Measurements from ENCODE around the gene CAMK1. TPM values are rescaled to one million over a fixed set of nuclear protein-coding genes. Genes with fewer than 3 reads are reported as not detected.
A peak's percentile ranks its signal among the peaks of the same experiment; 100 is the strongest.

The CAMK1 gene
- total and polyA plus RNA-seq, 9 of the 15 experiments (the other 6 are each of a cell fraction or from before 2014, with no cell fraction given): 0.23 to 10.7 (median 6.0) TPM

DNA sequence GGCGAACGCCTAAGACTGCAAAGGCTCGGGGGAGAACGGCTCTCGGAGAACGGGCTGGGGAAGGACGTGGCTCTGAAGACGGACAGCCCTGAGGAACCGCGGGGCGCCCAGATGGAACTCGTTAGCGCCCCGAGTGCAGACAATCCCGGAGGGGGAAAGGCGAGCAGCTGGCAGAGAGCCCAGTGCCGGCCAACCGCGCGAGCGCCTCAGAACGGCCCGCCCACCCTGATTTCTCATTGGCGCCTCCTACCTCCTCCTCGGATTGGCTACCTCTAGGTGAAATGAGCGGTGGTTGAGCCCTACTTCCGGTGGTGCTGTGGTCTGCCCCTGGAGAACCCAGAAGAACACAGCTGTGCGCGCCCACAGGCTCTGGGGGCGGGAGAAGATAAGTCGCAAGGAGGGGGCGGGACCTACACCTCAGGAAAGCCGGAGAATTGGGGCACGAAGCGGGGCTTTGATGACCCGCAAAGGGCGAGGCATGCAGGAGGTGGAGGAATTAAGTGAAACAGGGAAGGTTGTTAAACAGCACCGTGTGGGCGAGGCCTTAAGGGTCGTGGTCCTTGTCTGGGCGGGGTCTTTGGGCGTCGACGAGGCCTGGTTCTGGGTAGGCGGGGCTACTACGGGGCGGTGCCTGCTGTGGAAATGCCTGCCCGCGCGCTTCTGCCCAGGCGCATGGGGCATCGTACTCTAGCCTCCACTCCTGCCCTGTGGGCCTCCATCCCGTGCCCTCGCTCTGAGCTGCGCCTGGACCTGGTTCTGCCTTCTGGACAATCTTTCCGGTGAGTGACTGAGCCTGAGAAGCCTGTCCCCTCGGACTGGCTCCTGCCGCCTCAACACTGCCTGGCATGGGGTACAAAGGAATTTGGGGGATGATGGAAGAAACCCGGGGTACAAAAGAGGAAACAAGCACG lies 19.8 kb downstream of the CAMK1 start, which contains the start of gene OGG1 (continued):
- TF ChIP-seq, protein P1, sequence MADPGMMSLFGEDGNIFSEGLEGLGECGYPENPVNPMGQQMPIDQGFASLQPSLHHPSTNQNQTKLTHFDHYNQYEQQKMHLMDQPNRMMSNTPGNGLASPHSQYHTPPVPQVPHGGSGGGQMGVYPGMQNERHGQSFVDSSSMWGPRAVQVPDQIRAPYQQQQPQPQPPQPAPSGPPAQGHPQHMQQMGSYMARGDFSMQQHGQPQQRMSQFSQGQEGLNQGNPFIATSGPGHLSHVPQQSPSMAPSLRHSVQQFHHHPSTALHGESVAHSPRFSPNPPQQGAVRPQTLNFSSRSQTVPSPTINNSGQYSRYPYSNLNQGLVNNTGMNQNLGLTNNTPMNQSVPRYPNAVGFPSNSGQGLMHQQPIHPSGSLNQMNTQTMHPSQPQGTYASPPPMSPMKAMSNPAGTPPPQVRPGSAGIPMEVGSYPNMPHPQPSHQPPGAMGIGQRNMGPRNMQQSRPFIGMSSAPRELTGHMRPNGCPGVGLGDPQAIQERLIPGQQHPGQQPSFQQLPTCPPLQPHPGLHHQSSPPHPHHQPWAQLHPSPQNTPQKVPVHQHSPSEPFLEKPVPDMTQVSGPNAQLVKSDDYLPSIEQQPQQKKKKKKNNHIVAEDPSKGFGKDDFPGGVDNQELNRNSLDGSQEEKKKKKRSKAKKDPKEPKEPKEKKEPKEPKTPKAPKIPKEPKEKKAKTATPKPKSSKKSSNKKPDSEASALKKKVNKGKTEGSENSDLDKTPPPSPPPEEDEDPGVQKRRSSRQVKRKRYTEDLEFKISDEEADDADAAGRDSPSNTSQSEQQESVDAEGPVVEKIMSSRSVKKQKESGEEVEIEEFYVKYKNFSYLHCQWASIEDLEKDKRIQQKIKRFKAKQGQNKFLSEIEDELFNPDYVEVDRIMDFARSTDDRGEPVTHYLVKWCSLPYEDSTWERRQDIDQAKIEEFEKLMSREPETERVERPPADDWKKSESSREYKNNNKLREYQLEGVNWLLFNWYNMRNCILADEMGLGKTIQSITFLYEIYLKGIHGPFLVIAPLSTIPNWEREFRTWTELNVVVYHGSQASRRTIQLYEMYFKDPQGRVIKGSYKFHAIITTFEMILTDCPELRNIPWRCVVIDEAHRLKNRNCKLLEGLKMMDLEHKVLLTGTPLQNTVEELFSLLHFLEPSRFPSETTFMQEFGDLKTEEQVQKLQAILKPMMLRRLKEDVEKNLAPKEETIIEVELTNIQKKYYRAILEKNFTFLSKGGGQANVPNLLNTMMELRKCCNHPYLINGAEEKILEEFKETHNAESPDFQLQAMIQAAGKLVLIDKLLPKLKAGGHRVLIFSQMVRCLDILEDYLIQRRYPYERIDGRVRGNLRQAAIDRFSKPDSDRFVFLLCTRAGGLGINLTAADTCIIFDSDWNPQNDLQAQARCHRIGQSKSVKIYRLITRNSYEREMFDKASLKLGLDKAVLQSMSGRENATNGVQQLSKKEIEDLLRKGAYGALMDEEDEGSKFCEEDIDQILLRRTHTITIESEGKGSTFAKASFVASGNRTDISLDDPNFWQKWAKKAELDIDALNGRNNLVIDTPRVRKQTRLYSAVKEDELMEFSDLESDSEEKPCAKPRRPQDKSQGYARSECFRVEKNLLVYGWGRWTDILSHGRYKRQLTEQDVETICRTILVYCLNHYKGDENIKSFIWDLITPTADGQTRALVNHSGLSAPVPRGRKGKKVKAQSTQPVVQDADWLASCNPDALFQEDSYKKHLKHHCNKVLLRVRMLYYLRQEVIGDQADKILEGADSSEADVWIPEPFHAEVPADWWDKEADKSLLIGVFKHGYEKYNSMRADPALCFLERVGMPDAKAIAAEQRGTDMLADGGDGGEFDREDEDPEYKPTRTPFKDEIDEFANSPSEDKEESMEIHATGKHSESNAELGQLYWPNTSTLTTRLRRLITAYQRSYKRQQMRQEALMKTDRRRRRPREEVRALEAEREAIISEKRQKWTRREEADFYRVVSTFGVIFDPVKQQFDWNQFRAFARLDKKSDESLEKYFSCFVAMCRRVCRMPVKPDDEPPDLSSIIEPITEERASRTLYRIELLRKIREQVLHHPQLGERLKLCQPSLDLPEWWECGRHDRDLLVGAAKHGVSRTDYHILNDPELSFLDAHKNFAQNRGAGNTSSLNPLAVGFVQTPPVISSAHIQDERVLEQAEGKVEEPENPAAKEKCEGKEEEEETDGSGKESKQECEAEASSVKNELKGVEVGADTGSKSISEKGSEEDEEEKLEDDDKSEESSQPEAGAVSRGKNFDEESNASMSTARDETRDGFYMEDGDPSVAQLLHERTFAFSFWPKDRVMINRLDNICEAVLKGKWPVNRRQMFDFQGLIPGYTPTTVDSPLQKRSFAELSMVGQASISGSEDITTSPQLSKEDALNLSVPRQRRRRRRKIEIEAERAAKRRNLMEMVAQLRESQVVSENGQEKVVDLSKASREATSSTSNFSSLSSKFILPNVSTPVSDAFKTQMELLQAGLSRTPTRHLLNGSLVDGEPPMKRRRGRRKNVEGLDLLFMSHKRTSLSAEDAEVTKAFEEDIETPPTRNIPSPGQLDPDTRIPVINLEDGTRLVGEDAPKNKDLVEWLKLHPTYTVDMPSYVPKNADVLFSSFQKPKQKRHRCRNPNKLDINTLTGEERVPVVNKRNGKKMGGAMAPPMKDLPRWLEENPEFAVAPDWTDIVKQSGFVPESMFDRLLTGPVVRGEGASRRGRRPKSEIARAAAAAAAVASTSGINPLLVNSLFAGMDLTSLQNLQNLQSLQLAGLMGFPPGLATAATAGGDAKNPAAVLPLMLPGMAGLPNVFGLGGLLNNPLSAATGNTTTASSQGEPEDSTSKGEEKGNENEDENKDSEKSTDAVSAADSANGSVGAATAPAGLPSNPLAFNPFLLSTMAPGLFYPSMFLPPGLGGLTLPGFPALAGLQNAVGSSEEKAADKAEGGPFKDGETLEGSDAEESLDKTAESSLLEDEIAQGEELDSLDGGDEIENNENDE (IDR thresholded peaks at IDR 0.05; ENCODE audit: low read depth, low read length): no peak
- TF ChIP-seq SIN3A (IDR thresholded peaks at IDR 0.05; ENCODE audit: borderline replicate concordance in 2 of 2, control insufficient read depth in 1 of 2, low read depth in 2 of 2, low read length in 2 of 2): peak; percentile 79 to 92; a peak in 3 of 4 replicates
- no peak for TF ChIP-seq ZNF232 (CRISPR knock-in tag; IDR thresholded peaks at IDR 0.05)
- TF ChIP-seq NONO (IDR thresholded peaks at IDR 0.05; ENCODE audit: low read depth in 2 of 2, low read length in 1 of 2): no peak; a peak in 1 of 4 replicates
- no peak; a peak in 1 of 4 replicates for TF ChIP-seq ETV6 (IDR thresholded peaks at IDR 0.05; ENCODE audit: borderline replicate concordance in 1 of 2, low read depth in 2 of 2, low read length in 1 of 2)
- no peak for TF ChIP-seq ETV6 (CRISPR knock-in tag; IDR thresholded peaks at IDR 0.05; ENCODE audit: borderline replicate concordance)
- peak; percentile 44 for TF ChIP-seq FIP1L1 (IDR thresholded peaks at IDR 0.05; ENCODE audit: low read depth, low read length, poor library complexity, severe bottlenecking)
- no peak for TF ChIP-seq ZNF696 (CRISPR knock-in tag; conservative IDR thresholded peaks at IDR 0.05)
- TF ChIP-seq ZBTB1 (CRISPR knock-in tag; IDR thresholded peaks at IDR 0.05; ENCODE audit: borderline replicate concordance, low read depth): peak; percentile 73; the same call in 1 of the 2 replicates
- no peak for TF ChIP-seq ZBTB8A (IDR thresholded peaks at IDR 0.05; ENCODE audit: partially characterized antibody)
- TF ChIP-seq DIDO1 (tag; IDR thresholded peaks at IDR 0.05; ENCODE audit: low read depth): no peak
- TF ChIP-seq, protein P2, sequence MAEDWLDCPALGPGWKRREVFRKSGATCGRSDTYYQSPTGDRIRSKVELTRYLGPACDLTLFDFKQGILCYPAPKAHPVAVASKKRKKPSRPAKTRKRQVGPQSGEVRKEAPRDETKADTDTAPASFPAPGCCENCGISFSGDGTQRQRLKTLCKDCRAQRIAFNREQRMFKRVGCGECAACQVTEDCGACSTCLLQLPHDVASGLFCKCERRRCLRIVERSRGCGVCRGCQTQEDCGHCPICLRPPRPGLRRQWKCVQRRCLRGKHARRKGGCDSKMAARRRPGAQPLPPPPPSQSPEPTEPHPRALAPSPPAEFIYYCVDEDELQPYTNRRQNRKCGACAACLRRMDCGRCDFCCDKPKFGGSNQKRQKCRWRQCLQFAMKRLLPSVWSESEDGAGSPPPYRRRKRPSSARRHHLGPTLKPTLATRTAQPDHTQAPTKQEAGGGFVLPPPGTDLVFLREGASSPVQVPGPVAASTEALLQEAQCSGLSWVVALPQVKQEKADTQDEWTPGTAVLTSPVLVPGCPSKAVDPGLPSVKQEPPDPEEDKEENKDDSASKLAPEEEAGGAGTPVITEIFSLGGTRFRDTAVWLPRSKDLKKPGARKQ (CRISPR knock-in tag; IDR thresholded peaks at IDR 0.05): no peak
- TF ChIP-seq DPF2 (IDR thresholded peaks at IDR 0.05): peak; percentile 82
